Measurements from ENCODE around the gene ZBTB48.

- TF ChIP-seq CTCF (IDR thresholded peaks at IDR 0.05; ENCODE audit: insufficient read depth, low read length): peak; percentile 1
- no peak for TF ChIP-seq GABPA (IDR thresholded peaks at IDR 0.05; ENCODE audit: low read depth)
Observed at GRCh38 chr1:6634371-6635052, 54.7 kb downstream of the ZBTB48 start.

Data from HL-60 (cell line).